Measurements from ENCODE around the gene DAPP1.

DAPP1 gene

GRCh38 chr4:99885063-99885664, 68.5 kb downstream of the DAPP1 start:
- DNase-seq: peak; percentile 22
- Histone ChIP-seq H3K4me3 (ENCODE audit: low read depth, low read length) (no peak overlapping the region), H3K36me3 (replicated peaks) (peaks cover 20% of the 10 kb centered on the region), H3K27me3 (replicated peaks) (no peaks in the 10 kb centered on the region), H3K27ac (no peak overlapping the region)
- in situ Hi-C loops (cut with HindIII; ENCODE audit: low pct_ligation_motif_present, low sequenced_read_pairs): no loop called here
- peak; percentile 52 for TF ChIP-seq CTCF (IDR thresholded peaks at IDR 0.05; ENCODE audit: low read depth, low read length, missing control alignments)

DNA sequence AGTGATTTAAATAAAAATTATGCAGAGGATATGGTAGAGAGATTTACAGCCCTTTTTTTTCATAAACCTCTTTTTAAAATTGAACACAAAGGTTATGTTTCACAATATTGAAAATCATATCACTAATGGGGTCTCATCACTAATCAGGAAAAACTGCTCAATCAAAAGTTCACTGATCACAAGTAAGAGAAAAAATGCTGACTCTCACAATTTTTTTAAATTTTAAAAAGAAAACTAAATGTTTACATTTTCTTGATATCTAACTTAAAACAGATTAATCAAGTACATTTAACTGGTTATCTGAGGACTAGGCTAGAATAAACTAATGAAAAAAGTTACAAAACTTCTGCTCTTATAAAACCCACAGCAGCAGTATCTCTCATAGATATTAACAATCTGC, 69.1 kb downstream of the DAPP1 start:
- no peak for TF ChIP-seq CTCF (IDR thresholded peaks at IDR 0.05; ENCODE audit: low read depth, low read length, missing control alignments)
- H3K36me3 ChIP-seq (replicated peaks): peaks cover 15% of the 10 kb centered on the region

DNA sequence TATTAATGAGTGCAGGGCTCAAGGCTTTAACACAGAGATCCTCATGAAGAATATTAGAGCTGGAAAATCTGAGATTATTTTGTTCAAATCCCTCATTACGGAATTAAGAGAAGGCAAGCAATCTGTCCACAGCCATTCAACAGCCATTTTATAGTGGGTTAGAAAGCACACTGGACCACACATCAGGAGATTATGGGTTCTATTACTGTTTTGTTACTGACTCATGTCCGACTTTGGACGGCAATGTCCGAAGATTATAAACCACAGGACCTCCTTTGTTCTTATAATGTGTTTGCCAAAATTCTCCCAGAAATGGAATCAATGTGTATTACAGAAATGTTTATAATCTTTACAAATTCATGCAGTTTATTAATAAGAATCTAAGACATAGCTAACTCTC, 69.5 kb downstream of the DAPP1 start:
- no peak for TF ChIP-seq CTCF (IDR thresholded peaks at IDR 0.05; ENCODE audit: low read depth, low read length, missing control alignments)
- no peak overlapping the region for H3K27ac ChIP-seq
- in situ Hi-C loops (cut with HindIII; ENCODE audit: low pct_ligation_motif_present, low sequenced_read_pairs): no loop called here
- H3K27me3 ChIP-seq (replicated peaks): no peaks in the 10 kb centered on the region
- DNase-seq: peak; percentile 77
- no peak overlapping the region for H3K4me3 ChIP-seq (ENCODE audit: low read depth, low read length)
- H3K36me3 ChIP-seq (replicated peaks): peaks cover 12% of the 10 kb centered on the region

More for the DNA sequence above, 69.1 kb downstream of the DAPP1 start:
- in situ Hi-C loops (cut with HindIII; ENCODE audit: low pct_ligation_motif_present, low sequenced_read_pairs): no loop called here
- DNase-seq: no peak
- Histone ChIP-seq H3K27ac (no peak overlapping the region), H3K27me3 (replicated peaks) (no peaks in the 10 kb centered on the region), H3K4me3 (ENCODE audit: low read depth, low read length) (no peak overlapping the region)

- no peaks in the 10 kb centered on the region for H3K27me3 ChIP-seq (replicated peaks)
- no peak for TF ChIP-seq CTCF (IDR thresholded peaks at IDR 0.05; ENCODE audit: low read depth, low read length, missing control alignments)
- H3K36me3 ChIP-seq (replicated peaks): peaks cover 7% of the 10 kb centered on the region
- DNase-seq: no peak
- H3K4me3 ChIP-seq (ENCODE audit: low read depth, low read length): no peak overlapping the region
- H3K27ac ChIP-seq: no peak overlapping the region
- in situ Hi-C loops (cut with HindIII; ENCODE audit: low pct_ligation_motif_present, low sequenced_read_pairs): no loop called here
These were observed 71.2 kb downstream of the DAPP1 start for GRCh38 chr4:99887837-99888236.

DNA sequence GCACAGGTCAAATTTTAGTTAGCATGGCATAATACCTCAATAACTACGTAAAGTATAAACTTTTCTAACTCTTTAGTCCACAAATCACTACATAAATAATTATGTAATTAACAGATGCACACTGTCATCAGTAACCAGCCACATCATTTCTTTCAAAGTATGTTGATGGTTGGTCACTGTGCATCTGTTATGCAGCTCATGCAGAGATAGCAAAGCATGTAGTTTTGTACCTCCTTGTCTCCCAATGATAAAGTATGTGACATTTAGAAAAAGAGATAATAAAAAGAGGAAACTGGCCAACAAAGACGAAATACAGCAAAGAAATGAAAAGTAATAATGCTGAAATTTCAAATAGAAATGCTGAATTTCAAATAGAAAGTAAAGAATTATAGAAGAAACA, 74.7 kb downstream of the DAPP1 start:
- Histone ChIP-seq H3K27me3 (replicated peaks) (no peaks in the 10 kb centered on the region), H3K27ac (no peak overlapping the region), H3K4me3 (ENCODE audit: low read depth, low read length) (no peak overlapping the region), H3K36me3 (replicated peaks) (peaks cover 4% of the 10 kb centered on the region)
- in situ Hi-C loops (cut with HindIII; ENCODE audit: low pct_ligation_motif_present, low sequenced_read_pairs): no loop called here
- TF ChIP-seq CTCF (IDR thresholded peaks at IDR 0.05; ENCODE audit: low read depth, low read length, missing control alignments): no peak
- no peak for DNase-seq

GRCh38 chr4:99893029-99893428, 76.4 kb downstream of the DAPP1 start:
- in situ Hi-C loops (cut with HindIII; ENCODE audit: low pct_ligation_motif_present, low sequenced_read_pairs): no loop called here
- DNase-seq: no peak
- Histone ChIP-seq H3K27me3 (replicated peaks) (no peaks in the 10 kb centered on the region), H3K36me3 (replicated peaks) (peaks cover 4% of the 10 kb centered on the region), H3K27ac (no peak overlapping the region), H3K4me3 (ENCODE audit: low read depth, low read length) (peak overlapping the region; percentile 92)
- TF ChIP-seq CTCF (IDR thresholded peaks at IDR 0.05; ENCODE audit: low read depth, low read length, missing control alignments): no peak
